K562 (cell line): ENCODE measurements around the gene FBXL4. TPM values are rescaled to one million over a fixed set of nuclear protein-coding genes. Genes with fewer than 3 reads are reported as not detected.

Experiments used
- ATAC-seq: fragments of 200-7000 bp; cut with Tn5 transposase; 3 replicates; pipeline ENCODE4 v1.9.1; 2020; ENCODE audit warnings: moderate library complexity
- BruUV-seq: library from RNA; stranded (reverse); fragments of 400-500 nt; replicated peaks from 2 replicates; lab custom pipeline; 2021; lab: Mats Ljungman, UMichigan
- CTCF ChIA-PET: fragments of 300-600 bp; formaldehyde crosslinking; extraction: SDS; loops from one replicate; lab custom pipeline; 2021; ENCODE audit warnings: low intra/inter-chr PET ratio; lab: Yijun Ruan, JAX
- POLR2A ChIA-PET: fragments of 300-600, 350-650 bp; sonication (Branson Sonifier 250); formaldehyde crosslinking; extraction: SDS; loops from one replicate; lab custom pipeline; 2021; ENCODE audit warnings: antibody characterized with exemption, inconsistent platforms; lab: Yijun Ruan, JAX
- DNase-seq, 4 experiments: peaks; one replicate each; pipeline versions ENCODE4 v3.0.0 to v3.0.0-alpha.2; 2011 to 2018; ENCODE audit warnings: low spot score in 3 of 4, mixed read lengths in 3 of 4; ENCODE audit errors: extremely low read depth in 1 of 4
- FAIRE-seq: peaks from 2 replicates; lab custom pipeline; 2011; peaks lifted over from hg19 to GRCh38; lab: Jason Lieb, UNC
- H2AFZ ChIP-seq: 2 replicates; pipeline ENCODE4 v1.6.0; 2011; ENCODE audit warnings: low read depth, low read length, control low read depth, inconsistent platforms
- H3K27ac ChIP-seq: fragments of 200-600 bp; 3 replicates; pipeline ENCODE4 v1.8.0; 2011; ENCODE audit warnings: low read depth, mild to moderate bottlenecking, control low read depth, inconsistent platforms, low read length, moderate library complexity, mixed read lengths; ENCODE audit errors: extremely low read depth
- H3K27me3 ChIP-seq, 2 experiments: fragments of 300-600 bp in 1 of 2; 2 replicates in 1 of 2; 3 replicates in 1 of 2; pipeline versions ENCODE4 v1.6.0 to v1.8.0; 2011; ENCODE audit warnings: inconsistent platforms in 2 of 2, low read length in 2 of 2, mild to moderate bottlenecking in 1 of 2, mixed read lengths in 1 of 2, moderate library complexity in 1 of 2; ENCODE audit not compliant: control insufficient read depth in 2 of 2, insufficient read depth in 2 of 2
- H3K36me3 ChIP-seq: fragments of 300-600 bp; 3 replicates; pipeline ENCODE4 v1.8.0; 2011; ENCODE audit warnings: mild to moderate bottlenecking, low read length, inconsistent platforms; ENCODE audit not compliant: control insufficient read depth, insufficient read depth
- H3K4me1 ChIP-seq, 2 experiments: fragments of 200-600 bp in 1 of 2; replicated peaks in 1 of 2; 2 replicates in 1 of 2; 3 replicates in 1 of 2; pipeline versions ENCODE4 v1.5.1 to v1.8.0; 2011; ENCODE audit warnings: inconsistent platforms in 2 of 2, low read length in 2 of 2, mild to moderate bottlenecking in 1 of 2, mixed read lengths in 1 of 2, moderate library complexity in 1 of 2; ENCODE audit not compliant: control insufficient read depth in 2 of 2, insufficient read depth in 2 of 2
- H3K4me2 ChIP-seq: 2 replicates; pipeline ENCODE4 v1.6.1; 2011; ENCODE audit warnings: low read length, control low read depth, inconsistent platforms, mixed read lengths; ENCODE audit not compliant: insufficient read depth
- H3K4me3 ChIP-seq: fragments of 200-600 bp; sonication (generic), shearing (Covaris generic); 2 replicates; pipeline ENCODE4 v1.5.1; 2016; ENCODE audit warnings: control low read depth, inconsistent platforms
- H3K79me2 ChIP-seq: fragments of 200-600 bp; 3 replicates; pipeline ENCODE4 v1.8.0; 2011; ENCODE audit warnings: low read length, inconsistent platforms; ENCODE audit not compliant: control insufficient read depth, insufficient read depth
- H3K9ac ChIP-seq, 2 experiments: 2 replicates each; pipeline versions ENCODE4 v1.6.0 to v1.6.1; 2011; ENCODE audit warnings: low read depth in 2 of 2, low read length in 2 of 2, control low read depth in 1 of 2, inconsistent platforms in 1 of 2, mild to moderate bottlenecking in 1 of 2, mixed read lengths in 1 of 2; ENCODE audit not compliant: insufficient read depth in 1 of 2
- H3K9me1 ChIP-seq: one replicate; pipeline ENCODE4 v1.6.0; 2011; ENCODE audit warnings: inconsistent platforms, mild to moderate bottlenecking, low read length, moderate library complexity; ENCODE audit not compliant: control insufficient read depth, insufficient read depth
- H3K9me3 ChIP-seq: replicated peaks from 2 replicates; pipeline ENCODE4 v1.5.1; 2011; ENCODE audit warnings: low read depth, low read length, inconsistent platforms; ENCODE audit not compliant: control insufficient read depth, insufficient read depth
- H4K20me1 ChIP-seq: replicated peaks from 2 replicates; pipeline ENCODE4 v1.6.1; 2011; ENCODE audit warnings: low read length, inconsistent platforms, mixed read lengths; ENCODE audit not compliant: control insufficient read depth, insufficient read depth
- RBM39 ChIP-seq: fragments of 200-400 bp; formaldehyde crosslinking; optimal IDR thresholded peaks from 2 replicates; pipeline ENCODE3; 2018; ENCODE audit warnings: low read depth, low read length
- SREBF1 ChIP-seq: fragments of 150-350 bp; IDR thresholded peaks from 2 replicates; pipeline ENCODE4 v1.6.1; 2014; ENCODE audit warnings: antibody characterized with exemption, low read depth, low read length, borderline replicate concordance
- ZFPM2 ChIP-seq: fragments of 250-450 bp; sonication (Bioruptor Pico); IDR thresholded peaks from 2 replicates; pipeline ENCODE4 v1.5.1; 2022; ENCODE audit warnings: mild to moderate bottlenecking
- ZKSCAN3 ChIP-seq: fragments of 250-450 bp; sonication (Bioruptor Pico); IDR thresholded peaks from 2 replicates; pipeline ENCODE4 v1.4.0; 2020
- WGBS: fragments of 100-300 bp; shearing (Covaris generic); methylation state at CpG from one replicate; pipeline ENCODE4 v1.1.6; 2016; ENCODE audit warnings: low coverage, mixed read lengths; ENCODE audit not compliant: insufficient coverage; ENCODE audit errors: missing lambda C conversion rate; 5-methylcytosine and 5-hydroxymethylcytosine counted together
- in situ Hi-C: fragments of 300-500 bp; cut with MboI; formaldehyde crosslinking; loops from 4 replicates; pipeline ENCODE4 v1.15.0; 2018; ENCODE audit warnings: inconsistent platforms, mixed read lengths
- intact Hi-C: fragments of 100-400 bp; cut with micrococcal nuclease; formaldehyde crosslinking; loops from 2 replicates; pipeline ENCODE4 v1.14.2; 2022
- polyA plus RNA-seq, 8 experiments: library from polyadenylated mRNA; depleted of rRNA in 4 of 8; stranded (reverse) in 5 of 8; unstranded in 3 of 8; fragments of >200 nt; fragmentation: Nextera tagmentation in 2 of 8; fragmentation: Illumina TruSeq in 1 of 8; extraction: Ambion mirVana in 2 of 8; extraction: Trizol in 1 of 8; gene quantifications; 2 replicates each; pipeline versions ENCODE4 v1.2.1 to v1.2.3, GENCODE V29; 2011 to 2014; ENCODE audit warnings: inconsistent platforms in 1 of 8, missing spikeins in 1 of 8
- total RNA-seq, 7 experiments: library from RNA; depleted of rRNA in 6 of 7; stranded (reverse); fragments of >200 nt in 6 of 7; fragmentation: Illumina TruSeq in 2 of 7; extraction: Trizol in 2 of 7; gene quantifications; 2 replicates each; pipeline versions ENCODE4 v1.2.1 to v1.2.3, GENCODE V29; 2011 to 2021; ENCODE audit warnings: low replicate concordance in 1 of 7

The FBXL4 gene
- total and polyA plus RNA-seq, 9 of the 15 experiments (the other 6 are each of a cell fraction or from before 2014, with no cell fraction given) = 4.2 to 23.1 (median 7.7) TPM

DNA sequence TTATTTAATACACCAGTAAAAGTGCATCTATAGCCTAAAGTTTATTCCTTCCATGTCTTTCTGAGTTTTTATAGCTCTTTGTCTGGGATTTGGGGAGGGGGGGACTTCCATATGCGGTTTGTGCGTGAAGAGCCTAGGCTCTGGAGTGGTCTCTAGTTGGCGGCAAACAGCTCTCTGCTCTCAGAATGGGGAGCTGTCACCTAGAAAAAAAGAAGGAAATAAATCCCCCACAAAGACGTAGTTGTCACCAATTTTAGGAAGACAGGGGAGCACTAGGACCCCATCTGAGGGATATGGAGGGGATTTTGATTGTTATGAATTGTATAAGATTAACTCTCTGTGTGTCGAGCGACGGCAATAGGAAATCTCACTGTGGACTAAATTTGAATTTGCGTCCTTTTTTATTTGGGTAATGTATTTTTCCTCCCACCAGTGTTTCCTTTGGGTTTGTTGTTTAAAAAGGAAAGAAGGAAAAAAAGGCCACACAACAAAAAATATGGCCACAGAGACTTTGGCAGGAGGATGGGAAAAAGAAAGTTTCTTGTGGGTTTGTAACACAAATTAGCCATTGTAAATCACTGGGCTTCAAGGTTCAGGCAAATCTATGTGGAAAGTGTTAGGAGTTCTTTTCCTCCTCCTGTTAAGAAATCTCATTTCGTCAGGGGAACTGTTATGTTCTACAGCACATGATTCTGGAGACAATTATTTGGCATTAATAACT is 106.0 kb downstream of the FBXL4 start:
- BruUV-seq = no TSS peak
- Histone ChIP-seq H3K4me3 (no peak overlapping the region), H3K27me3 (peaks cover 0 to 15% of the 10 kb centered on the region in 2 experiments; a peak in 2 of 5 replicates), H3K9ac (no peak overlapping the region), H2AFZ (no peak overlapping the region), H3K36me3 (no peaks in the 10 kb centered on the region), H3K9me1 (no peaks in the 10 kb centered on the region), H3K9me3 (no peaks in the 10 kb centered on the region; the same call in 1 of the 2 replicates), H3K79me2 (no peaks in the 10 kb centered on the region; the same call in 2 of the 3 replicates), H3K27ac (no peak overlapping the region), H4K20me1 (no peaks in the 10 kb centered on the region), H3K4me2 (no peak overlapping the region)
- CTCF ChIA-PET = no interaction called here
- POLR2A ChIA-PET = no interaction called here
- DNase-seq (no peak), FAIRE-seq (no peak), ATAC-seq (no peak)
- WGBS = 22% methylated on average over 6 of the region's 9 CpGs
- in situ Hi-C loops (no loop called here), intact Hi-C loops (no loop called here)
- no peak for TF ChIP-seq ZFPM2 (CRISPR knock-in tag)
- TF ChIP-seq, all 486 proteins: peak for 0
- H3K4me1 ChIP-seq = peaks cover 0 to 8% of the 10 kb centered on the region in 2 experiments; a peak in 2 of 5 replicates

DNA sequence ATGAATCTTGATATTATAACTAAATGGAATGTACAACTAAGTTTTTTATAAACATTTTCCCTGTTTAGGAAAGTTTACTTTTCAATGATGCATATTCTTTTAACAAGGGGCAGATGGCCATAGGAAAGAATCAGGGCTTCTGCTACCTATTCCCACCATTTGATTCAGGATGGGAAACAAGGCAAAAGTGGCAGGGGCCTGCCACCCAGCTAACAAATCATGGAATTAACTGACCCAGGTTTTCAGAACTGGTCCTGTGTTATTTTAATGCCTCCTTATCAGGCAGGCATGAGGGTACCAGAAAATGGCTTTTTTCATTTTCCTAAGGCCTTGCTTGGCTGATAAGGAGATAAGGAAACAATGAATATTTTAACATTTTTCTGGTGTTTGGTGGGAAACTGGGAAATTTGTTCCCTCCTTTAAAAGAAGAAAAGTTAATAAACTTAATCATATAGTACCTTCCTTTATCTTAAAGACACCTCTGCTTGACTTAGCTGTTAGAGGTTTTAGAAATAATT is 106.7 kb downstream of the FBXL4 start:
- H3K9me3 ChIP-seq = no peaks in the 10 kb centered on the region; the same call in 1 of the 2 replicates
- peaks cover 0 to 9% of the 10 kb centered on the region in 2 experiments; a peak in 3 of 5 replicates for H3K4me1 ChIP-seq
- DNase-seq = no peak
- no peaks in the 10 kb centered on the region; the same call in 2 of the 3 replicates for H3K79me2 ChIP-seq
- H3K9ac ChIP-seq = no peak overlapping the region
- H3K4me2 ChIP-seq = no peak overlapping the region
- no peak overlapping the region for H3K27ac ChIP-seq
- no peak overlapping the region for H2AFZ ChIP-seq
- in situ Hi-C loops (no loop called here), intact Hi-C loops (no loop called here)
- H3K9me1 ChIP-seq = no peaks in the 10 kb centered on the region
- ChIA-PET CTCF (no interaction called here), POLR2A (no interaction called here)
- TF ChIP-seq RBM39 (no peak), SREBF1 (no peak), ZKSCAN3 (CRISPR knock-in tag) (no peak)
- H3K4me3 ChIP-seq = no peak overlapping the region
- no peak for FAIRE-seq
- no peak for ATAC-seq
- no TSS peak for BruUV-seq
- no peaks in the 10 kb centered on the region for H3K36me3 ChIP-seq
- no peaks in the 10 kb centered on the region for H4K20me1 ChIP-seq
- H3K27me3 ChIP-seq = peaks cover 0 to 16% of the 10 kb centered on the region in 2 experiments; a peak in 2 of 5 replicates
